Right lobe of liver (tissue), 6 donors: Measurements from ENCODE around the gene BCL2. TPM values are rescaled to one million over a fixed set of nuclear protein-coding genes. Genes with fewer than 3 reads are reported as not detected.

Source experiments
- ATAC-seq, 4 donors: fragments of 200-7000 bp; cut with Tn5 transposase; one replicate each; pipeline ENCODE4 v1.9.1; 2020; ENCODE audit warnings: mild to moderate bottlenecking in 4 of 4, moderate library complexity in 4 of 4
- DNase-seq, 3 donors: peaks; one replicate each; pipeline ENCODE4 v3.0.0-alpha.2; 2020
- H3K27ac ChIP-seq, 3 donors: fragments of 200-600 bp; one replicate each; pipeline ENCODE4 v1.8.0; 2022
- H3K27me3 ChIP-seq, 2 donors: fragments of 200-600 bp; one replicate each; pipeline ENCODE4 v1.8.0; 2022
- H3K36me3 ChIP-seq, 4 donors: fragments of 200-600 bp; sonication (generic) in 1 of 4; one replicate each; pipeline versions ENCODE4 v1.5.1 to v1.8.0; 2017 to 2022; ENCODE audit warnings: control low read depth in 1 of 4
- H3K4me1 ChIP-seq, 4 donors: fragments of 200-600 bp; sonication (generic) in 1 of 4; one replicate each; pipeline versions ENCODE4 v1.5.1 to v1.8.0; 2017 to 2022; ENCODE audit warnings: control low read depth in 1 of 4
- H3K4me3 ChIP-seq, 3 donors: fragments of 200-600 bp; one replicate each; pipeline ENCODE4 v1.8.0; 2022
- H3K9me3 ChIP-seq, 4 donors: fragments of 200-600 bp; sonication (generic) in 1 of 4; one replicate each; pipeline versions ENCODE4 v1.5.1 to v1.8.0; 2017 to 2022; ENCODE audit warnings: control low read depth in 1 of 4
- CTCF ChIP-seq, 4 donors: fragments of 200-600 bp in 3 of 4; fragments of 450-650 bp in 1 of 4; IDR thresholded peaks; one replicate each; pipeline versions ENCODE4 v1.5.1 to v1.8.0; 2016 to 2022; ENCODE audit warnings: antibody characterized with exemption in 4 of 4, mild to moderate bottlenecking in 2 of 4
- POLR2A ChIP-seq: fragments of 450-650 bp; IDR thresholded peaks from one replicate; pipeline ENCODE4 v1.6.1; 2017; ENCODE audit warnings: antibody characterized with exemption, mild to moderate bottlenecking
- WGBS: methylation state at CpG from one replicate; pipeline ENCODE4 v1.1.6; 2018; ENCODE audit warnings: low coverage, low lambda C conversion rate; ENCODE audit not compliant: insufficient coverage; ENCODE audit errors: missing lambda C conversion rate; 5-methylcytosine and 5-hydroxymethylcytosine counted together
- intact Hi-C, 2 donors: fragments of 100-400 bp; cut with DNase I; formaldehyde crosslinking; loops; one replicate each; pipeline versions ENCODE4 v1.11.2 to v1.14.1; 2022
- total RNA-seq, 6 experiments: library from RNA; depleted of rRNA in 2 of 6; stranded (reverse); fragments of >200 nt in 2 of 6; fragmentation: NEBNext Ultra II Directional in 3 of 6; extraction: Animal tissue kit (Norgen Biotek cat#: 25700) in 3 of 6; gene quantifications; one replicate each; pipeline versions ENCODE4 v1.1.0 to v1.2.4, GENCODE V29; 2016 to 2023
- donor health status: DM: no; HTN: yes; CAD: no.
- donor health status: DM: no; HTN: no; CAD: no.
- donor health status: DM: no; HTN: no; CAD: no.
- donor health status: DM: no; HTN: yes; CAD: no.
- donor health status: DM: no; HTN: yes; CAD: no.

The BCL2 gene
- total RNA-seq, 6 experiments from 2014 or later, result 0.73 to 4.7 (median 2.7) TPM

- intact Hi-C loops, result no loop called here
- Histone ChIP-seq H3K4me3 (no peak overlapping the region), H3K4me1 (peaks cover 0 to 3% (median 0%) of the 10 kb centered on the region in 4 donors), H3K36me3 (no peaks in the 10 kb centered on the region), H3K27me3 (no peaks in the 10 kb centered on the region), H3K27ac (no peak overlapping the region), H3K9me3 (no peaks in the 10 kb centered on the region)
- TF ChIP-seq POLR2A, result no peak
- TF ChIP-seq CTCF (IDR thresholded peaks at IDR 0.05), result no peak
- no peak for ATAC-seq
- no peak for DNase-seq
Measured at GRCh38 chr18:63282793-63283192, 36.8 kb downstream of the BCL2 start.

- no peaks in the 10 kb centered on the region for H3K27me3 ChIP-seq
- H3K27ac ChIP-seq, result no peak overlapping the region
- WGBS, result 63% methylated on average over 12 of the region's 13 CpGs
- H3K9me3 ChIP-seq, result no peaks in the 10 kb centered on the region
- H3K4me3 ChIP-seq, result no peak overlapping the region
- no peaks in the 10 kb centered on the region for H3K36me3 ChIP-seq
- no peaks in the 10 kb centered on the region for H3K4me1 ChIP-seq
- TF ChIP-seq POLR2A, result no peak
- TF ChIP-seq CTCF (IDR thresholded peaks at IDR 0.05), result no peak
- DNase-seq (no peak), ATAC-seq (no peak)
- intact Hi-C loops, result no loop called here
Measured at GRCh38 chr18:63273222-63273927, 46.2 kb downstream of the BCL2 start.

- intact Hi-C loops, result no loop called here
- DNase-seq (no peak), ATAC-seq (no peak)
- Histone ChIP-seq H3K27ac (no peak overlapping the region), H3K9me3 (no peaks in the 10 kb centered on the region), H3K27me3 (no peaks in the 10 kb centered on the region), H3K4me1 (no peaks in the 10 kb centered on the region), H3K36me3 (no peaks in the 10 kb centered on the region), H3K4me3 (no peak overlapping the region)
- WGBS, result 64% methylated on average over 1 of the region's 1 CpG
- no peak for TF ChIP-seq CTCF (IDR thresholded peaks at IDR 0.05)
- TF ChIP-seq POLR2A, result no peak
Measured at GRCh38 chr18:63272638-63273037, 46.9 kb downstream of the BCL2 start.

- Histone ChIP-seq H3K4me1 (no peaks in the 10 kb centered on the region), H3K27ac (no peak overlapping the region), H3K36me3 (no peaks in the 10 kb centered on the region), H3K4me3 (no peak overlapping the region), H3K9me3 (no peaks in the 10 kb centered on the region), H3K27me3 (no peaks in the 10 kb centered on the region)
- TF ChIP-seq POLR2A (no peak), CTCF (IDR thresholded peaks at IDR 0.05) (no peak)
- WGBS, result 49% methylated on average over 3 of the region's 3 CpGs
- DNase-seq (no peak), ATAC-seq (peak; percentile 41 to 63 (median 46))
- intact Hi-C loops, result no loop called here
Measured at GRCh38 chr18:63271881-63272299, 47.7 kb downstream of the BCL2 start.
